Uterus (tissue), 4 donors: ENCODE measurements around the gene ASB3. TPM values are rescaled to one million over a fixed set of nuclear protein-coding genes. Genes with fewer than 3 reads are reported as not detected.

Experiments used
- DNase-seq, 2 donors: peaks; one replicate each; pipeline ENCODE4 v3.0.0-alpha.2; 2019 to 2020
- H3K27ac ChIP-seq, 2 donors: fragments of 200-600 bp; sonication (generic); 1 replicate in 1 of 2; 2 replicates in 1 of 2; pipeline ENCODE4 v1.5.1; 2016 to 2018
- H3K27me3 ChIP-seq, 2 donors: fragments of 200-600 bp; sonication (generic); one replicate each; pipeline ENCODE4 v1.5.1; 2018 to 2019; ENCODE audit warnings: control low read depth in 1 of 2
- H3K36me3 ChIP-seq, 2 donors: fragments of 200-600 bp; sonication (generic); one replicate each; pipeline ENCODE4 v1.5.1; 2019; ENCODE audit warnings: control low read depth in 1 of 2
- H3K4me1 ChIP-seq, 2 donors: fragments of 200-600 bp; sonication (generic); one replicate each; pipeline ENCODE4 v1.5.1; 2018 to 2019; ENCODE audit warnings: control low read depth in 1 of 2
- H3K4me3 ChIP-seq, 2 donors: fragments of 200-600 bp; sonication (generic); 1 replicate in 1 of 2; 2 replicates in 1 of 2; pipeline ENCODE4 v1.5.1; 2018 to 2019; ENCODE audit warnings: mild to moderate bottlenecking in 1 of 2
- H3K9me3 ChIP-seq, 2 donors: fragments of 200-600 bp; sonication (generic); one replicate each; pipeline ENCODE4 v1.5.1; 2019; ENCODE audit warnings: control low read depth in 1 of 2
- POLR2A ChIP-seq, 2 donors: fragments of 450-650 bp; IDR thresholded peaks; one replicate each; pipeline ENCODE4 v1.6.1; 2016; ENCODE audit warnings: antibody characterized with exemption in 2 of 2, mild to moderate bottlenecking in 1 of 2, moderate library complexity in 1 of 2
- intact Hi-C: fragments of 100-400 bp; cut with DNase I; formaldehyde crosslinking; loops from one replicate; pipeline ENCODE4 v1.15.1; 2023; ENCODE audit warnings: low total_unique reads
- total RNA-seq, 4 donors: library from RNA; depleted of rRNA in 3 of 4; stranded (reverse); fragments of >200 nt in 3 of 4; gene quantifications; one replicate each; pipeline versions ENCODE4 v1.1.0 to v1.2.4, GENCODE V29; 2014 to 2023
- TF ChIP-seq, protein P1 (sequence below), 4 experiments: fragments of 200-600 bp in 2 of 4; fragments of 450-650 bp in 2 of 4; sonication (generic) in 2 of 4; IDR thresholded peaks; one replicate each; pipeline ENCODE4 v1.5.1; 2016 to 2019; ENCODE audit warnings: antibody characterized with exemption in 4 of 4, mild to moderate bottlenecking in 2 of 4, moderate library complexity in 1 of 4
- donor health status: DM: yes; HTN: yes; CAD: no.

The ASB3 gene
- total RNA-seq, 4 donors from 2014 or later = 5.4 to 68.8 (median 16.8) TPM

DNA sequence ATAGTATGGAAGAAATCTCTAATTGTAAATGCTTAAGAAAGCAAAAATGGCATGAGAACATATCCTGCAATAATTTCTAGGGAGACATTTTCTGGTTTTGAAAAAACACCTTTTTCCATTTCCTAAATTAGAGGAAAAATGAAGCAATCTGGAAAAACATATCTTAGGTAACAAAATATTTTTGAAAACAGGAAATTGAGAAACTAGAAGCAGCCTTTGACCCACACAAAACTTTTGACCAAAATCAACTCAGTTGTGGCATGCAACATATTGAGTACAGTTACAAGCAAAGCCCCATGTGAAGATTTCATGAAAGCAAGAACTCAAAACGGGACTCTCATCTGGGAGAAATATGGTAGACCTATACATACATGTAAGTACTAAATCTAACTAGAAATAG lies 47.7 kb downstream of the ASB3 start:
- no peak for TF ChIP-seq POLR2A (IDR thresholded peaks at IDR 0.05)
- TF ChIP-seq, protein P1, sequence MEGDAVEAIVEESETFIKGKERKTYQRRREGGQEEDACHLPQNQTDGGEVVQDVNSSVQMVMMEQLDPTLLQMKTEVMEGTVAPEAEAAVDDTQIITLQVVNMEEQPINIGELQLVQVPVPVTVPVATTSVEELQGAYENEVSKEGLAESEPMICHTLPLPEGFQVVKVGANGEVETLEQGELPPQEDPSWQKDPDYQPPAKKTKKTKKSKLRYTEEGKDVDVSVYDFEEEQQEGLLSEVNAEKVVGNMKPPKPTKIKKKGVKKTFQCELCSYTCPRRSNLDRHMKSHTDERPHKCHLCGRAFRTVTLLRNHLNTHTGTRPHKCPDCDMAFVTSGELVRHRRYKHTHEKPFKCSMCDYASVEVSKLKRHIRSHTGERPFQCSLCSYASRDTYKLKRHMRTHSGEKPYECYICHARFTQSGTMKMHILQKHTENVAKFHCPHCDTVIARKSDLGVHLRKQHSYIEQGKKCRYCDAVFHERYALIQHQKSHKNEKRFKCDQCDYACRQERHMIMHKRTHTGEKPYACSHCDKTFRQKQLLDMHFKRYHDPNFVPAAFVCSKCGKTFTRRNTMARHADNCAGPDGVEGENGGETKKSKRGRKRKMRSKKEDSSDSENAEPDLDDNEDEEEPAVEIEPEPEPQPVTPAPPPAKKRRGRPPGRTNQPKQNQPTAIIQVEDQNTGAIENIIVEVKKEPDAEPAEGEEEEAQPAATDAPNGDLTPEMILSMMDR (IDR thresholded peaks at IDR 0.05) = no peak
- Histone ChIP-seq H3K9me3 (no peaks in the 10 kb centered on the region), H3K27ac (no peak overlapping the region), H3K4me1 (no peaks in the 10 kb centered on the region), H3K4me3 (no peak overlapping the region), H3K27me3 (no peaks in the 10 kb centered on the region), H3K36me3 (no peaks in the 10 kb centered on the region)
- no peak for DNase-seq
- intact Hi-C loops = no loop called here

DNA sequence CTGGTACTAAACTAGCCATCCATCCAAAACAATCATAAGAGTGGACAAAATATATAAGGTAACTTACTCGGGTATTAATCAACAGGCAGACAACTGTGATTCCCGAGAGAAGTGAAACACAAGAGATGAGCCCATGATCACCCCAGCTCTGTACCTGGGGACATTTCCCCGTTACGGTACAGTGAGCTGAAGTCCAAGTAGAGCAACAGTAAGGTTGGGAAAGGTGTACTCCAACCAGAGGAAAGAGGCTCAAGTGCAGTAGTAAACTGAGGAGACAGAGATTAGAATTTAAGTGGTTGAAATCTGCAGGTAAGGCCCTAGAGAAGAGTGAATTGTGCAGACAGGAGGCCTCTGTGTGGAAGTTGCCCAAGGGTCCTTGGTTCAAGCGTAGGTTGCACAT lies 49.7 kb downstream of the ASB3 start:
- no peak for DNase-seq
- Histone ChIP-seq H3K27me3 (no peaks in the 10 kb centered on the region), H3K9me3 (no peaks in the 10 kb centered on the region), H3K27ac (no peak overlapping the region), H3K36me3 (no peaks in the 10 kb centered on the region), H3K4me1 (no peaks in the 10 kb centered on the region), H3K4me3 (no peak overlapping the region)
- TF ChIP-seq, protein P1 (IDR thresholded peaks at IDR 0.05) = no peak
- TF ChIP-seq POLR2A (IDR thresholded peaks at IDR 0.05) = no peak
- intact Hi-C loops = no loop called here

DNA sequence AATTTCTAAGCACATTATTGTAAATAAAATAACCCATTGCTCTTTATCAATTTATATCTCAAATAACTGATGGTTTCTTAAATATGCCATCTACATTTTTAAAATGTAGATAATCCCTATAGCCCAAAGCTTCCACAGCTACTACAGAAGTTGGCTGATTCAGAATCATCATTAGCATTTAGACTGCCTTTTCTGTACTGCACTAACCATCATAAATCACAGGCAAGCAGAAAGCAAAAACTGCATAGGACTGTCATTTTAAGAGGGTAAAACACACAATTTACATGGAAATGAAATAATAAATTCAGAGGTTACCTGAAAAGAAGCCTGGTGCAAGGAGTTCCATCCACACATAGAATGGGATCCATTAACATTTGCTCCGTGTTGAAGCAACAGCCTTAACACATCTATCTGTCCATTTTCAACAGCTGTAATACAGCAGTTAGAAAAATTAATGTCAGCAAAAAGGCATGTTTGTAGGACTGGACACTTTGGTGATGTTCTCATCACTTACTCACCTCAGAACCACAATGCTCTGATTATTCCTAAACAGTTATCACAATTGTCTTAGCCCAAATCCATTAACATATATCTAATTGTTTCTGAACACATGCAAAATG lies 57.5 kb downstream of the ASB3 start:
- no peak for DNase-seq
- Histone ChIP-seq H3K9me3 (no peaks in the 10 kb centered on the region), H3K27ac (no peak overlapping the region), H3K36me3 (no peaks in the 10 kb centered on the region), H3K27me3 (no peaks in the 10 kb centered on the region), H3K4me3 (no peak overlapping the region), H3K4me1 (no peaks in the 10 kb centered on the region)
- no peak for TF ChIP-seq POLR2A (IDR thresholded peaks at IDR 0.05)
- TF ChIP-seq, protein P1 (IDR thresholded peaks at IDR 0.05) = no peak
- intact Hi-C loops = no loop called here

DNA sequence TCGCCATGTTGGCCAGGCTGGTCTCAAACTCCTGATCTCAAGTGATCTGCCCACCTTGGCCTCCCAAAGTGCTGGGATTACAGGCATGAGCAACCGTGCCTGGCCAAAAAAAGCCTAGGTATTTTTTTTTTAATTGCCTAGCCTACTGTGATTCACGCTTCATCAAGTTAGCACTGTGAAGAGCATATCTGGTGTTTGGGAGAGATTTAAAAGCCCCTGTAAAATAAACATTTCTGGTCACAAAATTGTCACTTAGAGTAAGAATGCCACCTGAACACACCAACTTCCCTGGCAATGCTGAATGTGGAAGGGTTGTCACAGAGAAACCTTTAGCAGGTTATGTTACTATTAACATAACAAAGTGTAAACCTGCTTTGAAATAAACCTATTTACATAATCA lies 58.8 kb downstream of the ASB3 start:
- H3K4me1 ChIP-seq = no peaks in the 10 kb centered on the region
- no peak overlapping the region for H3K4me3 ChIP-seq
- H3K36me3 ChIP-seq = no peaks in the 10 kb centered on the region
- H3K9me3 ChIP-seq = no peaks in the 10 kb centered on the region
- no peak for DNase-seq
- intact Hi-C loops = no loop called here
- no peak overlapping the region for H3K27ac ChIP-seq
- TF ChIP-seq, protein P1 (IDR thresholded peaks at IDR 0.05) = no peak
- TF ChIP-seq POLR2A (IDR thresholded peaks at IDR 0.05) = no peak
- H3K27me3 ChIP-seq = no peaks in the 10 kb centered on the region

DNA sequence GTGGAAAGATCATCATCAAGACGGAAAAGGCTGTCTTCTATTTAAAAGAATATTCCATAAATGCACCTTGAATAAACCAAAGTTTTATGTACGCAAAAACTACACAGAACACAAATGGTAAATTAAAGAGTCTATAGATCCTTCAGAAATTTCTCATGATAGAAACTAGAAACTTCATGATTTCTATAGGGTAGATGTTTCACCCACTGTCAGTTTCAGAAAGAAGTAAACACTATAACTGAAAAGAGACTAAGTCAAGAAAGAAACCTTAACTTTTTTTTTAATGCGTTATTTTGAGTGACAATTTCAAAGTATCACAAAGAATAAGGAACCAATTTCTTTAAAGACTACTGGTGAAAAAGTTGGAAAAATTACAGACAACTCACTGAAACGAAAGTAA lies 61.1 kb downstream of the ASB3 start:
- Histone ChIP-seq H3K4me3 (no peak overlapping the region), H3K4me1 (no peaks in the 10 kb centered on the region), H3K27ac (no peak overlapping the region), H3K27me3 (no peaks in the 10 kb centered on the region), H3K36me3 (no peaks in the 10 kb centered on the region), H3K9me3 (no peaks in the 10 kb centered on the region)
- intact Hi-C loops = no loop called here
- DNase-seq = no peak
- TF ChIP-seq, protein P1 (IDR thresholded peaks at IDR 0.05) = no peak
- TF ChIP-seq POLR2A (IDR thresholded peaks at IDR 0.05) = no peak
